Measurements from ENCODE around the gene SLC37A3.

Gene SLC37A3

DNA sequence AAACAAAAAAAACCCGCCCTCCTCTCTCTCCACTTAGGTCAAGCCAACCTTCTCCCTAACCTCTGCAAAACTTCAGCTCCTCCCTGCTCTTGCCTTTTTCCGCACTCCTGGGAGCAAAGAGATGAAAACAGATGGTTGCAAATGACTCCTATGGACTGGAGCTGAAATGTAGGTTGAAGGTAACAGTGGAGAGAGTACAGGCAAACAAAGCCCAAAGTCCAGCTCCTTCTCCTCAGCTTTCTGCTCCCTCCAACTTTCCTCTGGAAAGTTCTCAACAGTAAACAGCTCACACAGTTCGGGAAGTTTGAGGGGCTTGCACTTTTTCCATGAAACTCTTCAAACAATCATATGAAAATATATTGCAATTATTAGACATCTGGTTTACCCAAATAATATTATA, 90.3 kb downstream of the SLC37A3 start:
- H3K36me3 ChIP-seq: no peaks in the 10 kb centered on the region
- no peak overlapping the region for H3K27ac ChIP-seq
- H3K9me3 ChIP-seq: no peaks in the 10 kb centered on the region
- no peak overlapping the region for H3K4me3 ChIP-seq (ENCODE audit: low read depth in 1 of 2, low read length in 1 of 2)
- TF ChIP-seq, protein P1, sequence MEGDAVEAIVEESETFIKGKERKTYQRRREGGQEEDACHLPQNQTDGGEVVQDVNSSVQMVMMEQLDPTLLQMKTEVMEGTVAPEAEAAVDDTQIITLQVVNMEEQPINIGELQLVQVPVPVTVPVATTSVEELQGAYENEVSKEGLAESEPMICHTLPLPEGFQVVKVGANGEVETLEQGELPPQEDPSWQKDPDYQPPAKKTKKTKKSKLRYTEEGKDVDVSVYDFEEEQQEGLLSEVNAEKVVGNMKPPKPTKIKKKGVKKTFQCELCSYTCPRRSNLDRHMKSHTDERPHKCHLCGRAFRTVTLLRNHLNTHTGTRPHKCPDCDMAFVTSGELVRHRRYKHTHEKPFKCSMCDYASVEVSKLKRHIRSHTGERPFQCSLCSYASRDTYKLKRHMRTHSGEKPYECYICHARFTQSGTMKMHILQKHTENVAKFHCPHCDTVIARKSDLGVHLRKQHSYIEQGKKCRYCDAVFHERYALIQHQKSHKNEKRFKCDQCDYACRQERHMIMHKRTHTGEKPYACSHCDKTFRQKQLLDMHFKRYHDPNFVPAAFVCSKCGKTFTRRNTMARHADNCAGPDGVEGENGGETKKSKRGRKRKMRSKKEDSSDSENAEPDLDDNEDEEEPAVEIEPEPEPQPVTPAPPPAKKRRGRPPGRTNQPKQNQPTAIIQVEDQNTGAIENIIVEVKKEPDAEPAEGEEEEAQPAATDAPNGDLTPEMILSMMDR (IDR thresholded peaks at IDR 0.05): no peak
- peaks cover 80 to 97% of the 10 kb centered on the region in 2 experiments for H3K4me1 ChIP-seq (ENCODE audit: control insufficient read depth in 1 of 2, insufficient read depth in 1 of 2, low read depth in 1 of 2, low read length in 1 of 2)
- H3K27me3 ChIP-seq: no peaks in the 10 kb centered on the region

DNA sequence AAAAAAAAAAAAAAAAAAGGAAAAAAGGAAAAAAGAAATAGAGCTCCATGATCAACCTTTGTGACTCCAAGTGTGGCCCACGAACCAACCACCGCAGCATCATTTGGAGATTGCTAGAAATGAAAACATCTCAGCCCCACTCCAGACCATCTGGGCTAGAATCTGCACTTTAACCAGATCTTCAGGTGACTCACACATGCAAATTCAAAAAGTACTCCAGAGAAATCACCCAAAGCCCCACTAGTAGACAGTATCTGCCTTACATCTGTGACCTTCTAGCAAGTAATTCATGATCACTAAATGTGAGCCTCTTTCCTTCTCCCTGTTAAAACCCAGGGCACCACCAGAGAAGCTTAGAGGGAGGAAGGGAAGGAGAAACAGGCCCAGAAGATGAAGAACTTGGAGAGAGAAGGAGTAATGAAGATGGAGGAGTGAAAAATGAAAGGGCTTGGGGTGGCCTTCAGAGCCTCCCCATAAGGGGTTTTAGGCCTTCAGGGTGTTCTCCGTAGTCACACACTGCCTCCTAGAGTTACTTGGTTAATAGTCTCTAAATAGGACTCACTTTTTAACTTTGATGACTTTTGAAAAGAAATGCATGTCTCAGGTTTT, 94.0 kb downstream of the SLC37A3 start:
- Histone ChIP-seq H3K9me3 (no peaks in the 10 kb centered on the region), H3K27me3 (no peaks in the 10 kb centered on the region), H3K36me3 (no peaks in the 10 kb centered on the region), H3K27ac (peak overlapping the region; percentile 81), H3K4me3 (ENCODE audit: low read depth in 1 of 2, low read length in 1 of 2) (peak overlapping the region; percentile 15 to 44), H3K4me1 (ENCODE audit: control insufficient read depth in 1 of 2, insufficient read depth in 1 of 2, low read depth in 1 of 2, low read length in 1 of 2) (peaks cover 77 to 96% of the 10 kb centered on the region in 2 experiments)
- TF ChIP-seq, protein P1 (IDR thresholded peaks at IDR 0.05): no peak

DNA sequence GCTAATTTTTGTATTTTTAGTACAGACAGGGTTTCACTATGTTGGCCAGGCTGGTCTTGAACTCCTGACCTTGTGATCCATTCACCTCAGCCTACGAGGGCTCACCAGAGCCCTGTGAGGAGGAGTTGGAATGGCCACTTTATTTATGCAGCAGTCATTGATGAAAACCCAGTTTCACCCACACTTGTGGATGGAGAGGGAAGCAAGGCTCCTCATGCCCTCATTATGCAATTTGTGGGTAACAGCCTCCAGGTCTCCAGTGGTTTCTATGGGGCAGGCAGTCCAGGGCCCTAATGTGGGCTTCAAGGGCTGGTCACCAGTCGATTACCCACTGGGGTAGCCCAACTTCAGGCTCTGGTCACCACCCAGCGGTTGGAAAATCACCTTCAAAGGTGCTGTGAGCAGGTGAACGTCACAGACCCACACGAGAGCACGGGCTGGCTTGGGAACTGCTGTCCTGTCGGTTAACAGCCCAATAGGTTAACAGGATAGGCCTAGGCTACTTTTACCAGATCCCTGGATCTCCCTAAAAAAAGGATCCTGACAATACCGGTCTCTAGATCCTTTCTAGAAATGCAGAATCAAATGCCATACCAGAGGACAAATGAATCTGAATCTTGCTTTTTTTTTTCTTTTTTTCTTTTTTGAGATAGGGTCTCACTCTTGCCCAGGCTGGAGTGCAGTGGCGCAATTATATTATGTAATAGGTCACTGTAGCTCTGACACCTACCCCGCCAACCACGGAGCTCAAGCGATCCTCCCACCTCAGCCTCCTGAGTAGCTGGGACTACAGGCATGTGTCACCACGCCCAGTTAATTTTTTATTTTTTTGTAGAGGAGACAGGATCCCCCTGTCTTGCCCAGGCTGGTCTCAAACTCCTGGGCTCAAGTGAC, 97.8 kb downstream of the SLC37A3 start:
- TF ChIP-seq, protein P1 (IDR thresholded peaks at IDR 0.05): no peak
- no peaks in the 10 kb centered on the region for H3K27me3 ChIP-seq
- H3K9me3 ChIP-seq: no peaks in the 10 kb centered on the region
- peak overlapping the region; percentile 55 for H3K27ac ChIP-seq
- H3K36me3 ChIP-seq: no peaks in the 10 kb centered on the region
- peaks cover 57 to 62% of the 10 kb centered on the region in 2 experiments for H3K4me1 ChIP-seq (ENCODE audit: control insufficient read depth in 1 of 2, insufficient read depth in 1 of 2, low read depth in 1 of 2, low read length in 1 of 2)
- no peak overlapping the region for H3K4me3 ChIP-seq (ENCODE audit: low read depth in 1 of 2, low read length in 1 of 2)

DNA sequence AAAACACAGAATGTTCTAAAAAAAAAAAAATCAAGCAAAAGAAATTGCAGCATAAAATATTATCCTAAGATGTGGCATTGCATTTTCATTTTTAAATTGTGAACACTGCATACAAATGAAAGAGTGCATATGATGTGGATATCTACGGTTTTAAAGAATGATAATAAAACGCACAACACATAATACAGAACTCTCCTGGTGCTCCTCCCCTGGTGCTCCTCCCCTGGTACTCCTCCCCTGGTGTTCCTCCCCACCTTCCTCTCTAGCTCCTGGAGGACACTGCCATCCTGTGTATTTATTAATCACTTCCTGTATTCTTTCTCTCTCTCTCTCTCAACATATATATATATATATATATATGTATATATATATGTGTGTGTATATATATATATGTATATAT, 100.1 kb downstream of the SLC37A3 start:
- Histone ChIP-seq H3K4me3 (ENCODE audit: low read depth in 1 of 2, low read length in 1 of 2) (no peak overlapping the region), H3K9me3 (no peaks in the 10 kb centered on the region)
- TF ChIP-seq, protein P1 (IDR thresholded peaks at IDR 0.05): no peak

DNA sequence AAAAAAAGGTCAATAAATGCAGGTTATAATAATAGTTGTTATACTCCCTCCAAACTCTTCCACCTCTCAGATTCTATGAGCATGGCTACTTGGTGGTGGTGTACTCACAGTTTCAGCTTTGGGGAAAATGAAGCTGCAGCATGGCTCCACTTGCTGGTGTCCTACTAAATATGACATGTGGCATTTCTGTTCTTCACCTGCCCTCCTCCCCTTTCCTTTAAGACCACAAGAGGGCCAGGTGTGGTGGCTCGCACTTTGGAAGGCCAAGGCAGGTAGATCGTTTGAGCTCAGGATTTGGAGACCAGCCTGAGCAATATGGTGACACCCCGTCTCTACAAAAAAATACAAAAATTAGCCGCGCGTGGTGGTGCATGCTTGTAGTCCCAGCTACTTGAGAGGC, 101.1 kb downstream of the SLC37A3 start:
- H3K27ac ChIP-seq: no peak overlapping the region
- TF ChIP-seq, protein P1 (IDR thresholded peaks at IDR 0.05): no peak
- no peak overlapping the region for H3K4me3 ChIP-seq (ENCODE audit: low read depth in 1 of 2, low read length in 1 of 2)
- H3K27me3 ChIP-seq: no peaks in the 10 kb centered on the region
- H3K4me1 ChIP-seq (ENCODE audit: control insufficient read depth in 1 of 2, insufficient read depth in 1 of 2, low read depth in 1 of 2, low read length in 1 of 2): peaks cover 45 to 48% of the 10 kb centered on the region in 2 experiments
- no peaks in the 10 kb centered on the region for H3K36me3 ChIP-seq
- no peaks in the 10 kb centered on the region for H3K9me3 ChIP-seq

More for the DNA sequence above, 100.1 kb downstream of the SLC37A3 start:
- no peaks in the 10 kb centered on the region for H3K36me3 ChIP-seq
- H3K27me3 ChIP-seq: no peaks in the 10 kb centered on the region
- no peak overlapping the region for H3K27ac ChIP-seq
- peaks cover 53 to 58% of the 10 kb centered on the region in 2 experiments for H3K4me1 ChIP-seq (ENCODE audit: control insufficient read depth in 1 of 2, insufficient read depth in 1 of 2, low read depth in 1 of 2, low read length in 1 of 2)
